ENCODE measurements around the gene PRAF2. TPM values are rescaled to one million over a fixed set of nuclear protein-coding genes. Genes with fewer than 3 reads are reported as not detected.

The PRAF2 gene
- total and polyA plus RNA-seq, 9 donors: 14.4 to 54.0 (median 29.3) TPM

- intact Hi-C loops (cut with DNase I): no loop called here
Observed at GRCh38 chrX:49054073-49054762, 19.6 kb downstream of the PRAF2 start.

GRCh38 chrX:49053223-49054072, 20.4 kb downstream of the PRAF2 start:
- TF ChIP-seq EP300 (IDR thresholded peaks at IDR 0.05): no peak
- peak; percentile 12 for TF ChIP-seq POLR2A (IDR thresholded peaks at IDR 0.05)
- no peaks in the 10 kb centered on the region for H3K9me3 ChIP-seq
- peak; percentile 71 to 83 (median 75) for DNase-seq
- no peaks in the 10 kb centered on the region for H3K4me1 ChIP-seq (ENCODE audit: insufficient read depth)
- intact Hi-C loops (cut with DNase I): no loop called here
- no peaks in the 10 kb centered on the region for H3K27me3 ChIP-seq
- H3K36me3 ChIP-seq: no peaks in the 10 kb centered on the region
- H3K4me3 ChIP-seq: peak overlapping the region; percentile 64
- peak overlapping the region; percentile 86 for H3K27ac ChIP-seq
- 28 to 47% (median 34%) methylated on average over 55 to 79 of the region's 79 CpGs for WGBS, 3 donors

More at GRCh38 chrX:49054073-49054762, 19.6 kb downstream of the PRAF2 start:
- Histone ChIP-seq H3K27ac (peak overlapping the region; percentile 86), H3K4me3 (peak overlapping the region; percentile 64), H3K27me3 (no peaks in the 10 kb centered on the region), H3K36me3 (no peaks in the 10 kb centered on the region), H3K4me1 (ENCODE audit: insufficient read depth) (no peaks in the 10 kb centered on the region), H3K9me3 (no peaks in the 10 kb centered on the region)
- no peak for DNase-seq
- 74 to 81% (median 77%) methylated on average over 5 of the region's 5 CpGs for WGBS, 3 donors
- TF ChIP-seq POLR2A (IDR thresholded peaks at IDR 0.05) (no peak), CTCF (IDR thresholded peaks at IDR 0.05) (no peak), EP300 (IDR thresholded peaks at IDR 0.05) (no peak)

GRCh38 chrX:49043987-49044281, 29.9 kb downstream of the PRAF2 start:
- no peak overlapping the region for H3K4me3 ChIP-seq
- intact Hi-C loops (cut with DNase I): no loop called here
- WGBS, 3 donors: 43 to 49% (median 44%) methylated on average over 13 of the region's 13 CpGs

GRCh38 chrX:49043220-49043986, 30.4 kb downstream of the PRAF2 start, which contains the start of gene TFE3:
TFE3 (minus strand) TSS chrX:49043357; CDS start chrX:49043226, 131 bp downstream.
- Histone ChIP-seq H3K27me3 (no peaks in the 10 kb centered on the region), H3K27ac (peak within 1 kb of the TSS; percentile 97 to 99), H3K4me3 (peak within 1 kb of the TSS; percentile 61), H3K4me1 (ENCODE audit: insufficient read depth) (no peaks in the 10 kb centered on the region), H3K36me3 (no peaks in the 10 kb centered on the region), H3K9me3 (peaks cover 0 to 3% of the 10 kb centered on the region in 2 donors)
- 27 to 34% (median 31%) methylated on average over 65 to 67 of the region's 67 CpGs for WGBS, 3 donors
- intact Hi-C loops (cut with DNase I): no loop called here
- DNase-seq: peak; percentile 96 to 99 (median 97)
- TF ChIP-seq CTCF (IDR thresholded peaks at IDR 0.05): peak; percentile 58 to 80 (median 61)
- TF ChIP-seq EP300 (IDR thresholded peaks at IDR 0.05): peak; percentile 69
- TF ChIP-seq POLR2A (IDR thresholded peaks at IDR 0.05): peak; percentile 80

More at GRCh38 chrX:49043987-49044281, 29.9 kb downstream of the PRAF2 start:
- Histone ChIP-seq H3K27ac (no peak overlapping the region), H3K9me3 (peaks cover 0 to 3% of the 10 kb centered on the region in 2 donors), H3K4me1 (ENCODE audit: insufficient read depth) (no peaks in the 10 kb centered on the region), H3K36me3 (no peaks in the 10 kb centered on the region), H3K27me3 (no peaks in the 10 kb centered on the region)
- no peak for TF ChIP-seq CTCF (IDR thresholded peaks at IDR 0.05)
- TF ChIP-seq EP300 (IDR thresholded peaks at IDR 0.05): no peak
- TF ChIP-seq POLR2A (IDR thresholded peaks at IDR 0.05): no peak
- no peak for DNase-seq

All from ovary (tissue), 9 donors.